NCI-H128 (cell line): ENCODE measurements around the gene SHISA7.

ENCODE experiments used
- DNase-seq: peaks from one replicate; lab custom pipeline; 2025; ENCODE audit not compliant: unreplicated experiment; lab: John Stamatoyannopoulos, UW

Gene SHISA7

GRCh38 chr19:55482156-55482961, 39.3 kb upstream of the SHISA7 start:
- no peak for DNase-seq

- no peak for DNase-seq
Measured at GRCh38 chr19:55481794-55482155, 38.7 kb upstream of the SHISA7 start.

GRCh38 chr19:55481148-55481793, 38.2 kb upstream of the SHISA7 start:
- DNase-seq = no peak

- no peak for DNase-seq
Measured at GRCh38 chr19:55479451-55480230, 36.5 kb upstream of the SHISA7 start.

- DNase-seq = no peak
Measured at GRCh38 chr19:55479045-55479444, 35.9 kb upstream of the SHISA7 start.

- no peak for DNase-seq
Measured at GRCh38 chr19:55478364-55478763, 35.3 kb upstream of the SHISA7 start.

- DNase-seq = no peak
Measured at GRCh38 chr19:55477905-55478304, 34.8 kb upstream of the SHISA7 start.

- DNase-seq = peak; percentile 96
Measured at GRCh38 chr19:55476100-55476775, 33.1 kb upstream of the SHISA7 start, which contains the start of gene ZNF628. Gene ZNF628, plus strand, starts transcription at chr19:55476617. Its CDS starts 3,294 bp downstream, at chr19:55479911.

GRCh38 chr19:55474269-55475265, 31.5 kb upstream of the SHISA7 start:
- DNase-seq = no peak

- no peak for DNase-seq
Measured at GRCh38 chr19:55473225-55474012, 30.3 kb upstream of the SHISA7 start.

GRCh38 chr19:55472463-55472862, 29.4 kb upstream of the SHISA7 start:
- DNase-seq = no peak

- DNase-seq = no peak
Measured at GRCh38 chr19:55471266-55471665, 28.2 kb upstream of the SHISA7 start.

GRCh38 chr19:55468054-55468393, 24.9 kb upstream of the SHISA7 start:
- DNase-seq = no peak

GRCh38 chr19:55467236-55468053, 24.3 kb upstream of the SHISA7 start:
- DNase-seq = no peak

GRCh38 chr19:55466241-55466614, 23.1 kb upstream of the SHISA7 start:
- no peak for DNase-seq

GRCh38 chr19:55465460-55466240, 22.6 kb upstream of the SHISA7 start:
- no peak for DNase-seq

GRCh38 chr19:55464662-55465054, 21.6 kb upstream of the SHISA7 start, which contains the start of gene C19orf85:
Gene C19orf85, minus strand, starts transcription at chr19:55464751. Its CDS starts 197 bp downstream, at chr19:55464554.
- no peak for DNase-seq
